Gastroesophageal sphincter (tissue), 3 donors: ENCODE measurements around the gene S100A14.
A peak's percentile ranks its signal among the peaks of the same experiment; 100 is the strongest.

ENCODE experiments used
- CTCF ChIP-seq, 4 experiments: fragments of 200-600 bp in 2 of 4; fragments of 450-650 bp in 2 of 4; sonication (generic) in 1 of 4; IDR thresholded peaks; one replicate each; pipeline ENCODE4 v1.5.1; 2017 to 2019; ENCODE audit warnings: antibody characterized with exemption in 4 of 4, mild to moderate bottlenecking in 2 of 4, moderate library complexity in 2 of 4
- POLR2A ChIP-seq, 2 donors: fragments of 450-650 bp; IDR thresholded peaks; one replicate each; pipeline ENCODE4 v1.6.1; 2017; ENCODE audit warnings: antibody characterized with exemption in 2 of 2, mild to moderate bottlenecking in 2 of 2, moderate library complexity in 1 of 2
- POLR2AphosphoS5 ChIP-seq: sonication (generic); formaldehyde crosslinking; IDR thresholded peaks from one replicate; pipeline ENCODE4 v1.6.1; 2017; ENCODE audit warnings: antibody characterized with exemption

- TF ChIP-seq CTCF (IDR thresholded peaks at IDR 0.05) = no peak
- no peak for TF ChIP-seq POLR2A (IDR thresholded peaks at IDR 0.05)
- TF ChIP-seq POLR2AphosphoS5 = peak; percentile 54
These were observed 50.4 kb downstream of the S100A14 start, which contains the start of gene S100A2 for GRCh38 chr1:153565529-153566374.
